ENCODE data around the gene IL3. TPM values are rescaled to one million over a fixed set of nuclear protein-coding genes. Genes with fewer than 3 reads are reported as not detected.

IL3 gene
- polyA plus RNA-seq, 6 donors from 2014 or later = not detected

GRCh38 chr5:132065951-132066701 is 5.7 kb downstream of the IL3 start:
- DNase-seq (no peak), ATAC-seq (ENCODE audit: low read depth in 2 of 2) (no peak)
- no peaks in the 10 kb centered on the region for H3K36me3 Mint-ChIP-seq
- no peak overlapping the region for H3K4me3 Mint-ChIP-seq
- no peak overlapping the region for H3K27ac Mint-ChIP-seq
- peaks cover 8 to 12% (median 10%) of the 10 kb centered on the region in 3 donors for H3K4me1 Mint-ChIP-seq
- no peaks in the 10 kb centered on the region for H3K27me3 Mint-ChIP-seq
- no peaks in the 10 kb centered on the region for H3K9me3 Mint-ChIP-seq

- no peak for ATAC-seq (ENCODE audit: low read depth in 2 of 2)
- H3K27me3 Mint-ChIP-seq = no peaks in the 10 kb centered on the region
- H3K9me3 Mint-ChIP-seq = no peaks in the 10 kb centered on the region
- H3K36me3 Mint-ChIP-seq = no peaks in the 10 kb centered on the region
- H3K4me1 Mint-ChIP-seq = peaks cover 6 to 12% (median 8%) of the 10 kb centered on the region in 3 donors
- H3K27ac Mint-ChIP-seq = peak overlapping the region in 2 of 6 donors; percentile 30 to 76
- H3K4me3 Mint-ChIP-seq = no peak overlapping the region
- no peak for DNase-seq
Observed at GRCh38 chr5:132066871-132067270, 6.4 kb downstream of the IL3 start.

- Mint-ChIP-seq H3K9me3 (no peaks in the 10 kb centered on the region), H3K4me1 (peaks cover 6 to 12% (median 8%) of the 10 kb centered on the region in 3 donors), H3K27ac (peak overlapping the region in 1 of 6 donors; percentile 76), H3K4me3 (no peak overlapping the region), H3K36me3 (no peaks in the 10 kb centered on the region), H3K27me3 (no peaks in the 10 kb centered on the region)
- DNase-seq = no peak
- ATAC-seq (ENCODE audit: low read depth in 2 of 2) = no peak
Observed at GRCh38 chr5:132067451-132067850, 7.0 kb downstream of the IL3 start.

GRCh38 chr5:132067941-132068808 is 7.7 kb downstream of the IL3 start:
- no peak overlapping the region for H3K27ac Mint-ChIP-seq
- H3K4me1 Mint-ChIP-seq = peaks cover 6 to 11% (median 8%) of the 10 kb centered on the region in 3 donors
- no peaks in the 10 kb centered on the region for H3K27me3 Mint-ChIP-seq
- ATAC-seq (ENCODE audit: low read depth in 2 of 2) (no peak), DNase-seq (no peak)
- H3K36me3 Mint-ChIP-seq = no peaks in the 10 kb centered on the region
- H3K4me3 Mint-ChIP-seq = no peak overlapping the region
- H3K9me3 Mint-ChIP-seq = no peaks in the 10 kb centered on the region

GRCh38 chr5:132069561-132069960 is 9.1 kb downstream of the IL3 start:
- DNase-seq = no peak
- Mint-ChIP-seq H3K4me3 (no peak overlapping the region), H3K27me3 (no peaks in the 10 kb centered on the region), H3K36me3 (no peaks in the 10 kb centered on the region), H3K9me3 (no peaks in the 10 kb centered on the region), H3K4me1 (peaks cover 0 to 3% (median 3%) of the 10 kb centered on the region in 3 donors), H3K27ac (peak overlapping the region in 1 of 6 donors; percentile 44)
- no peak for ATAC-seq (ENCODE audit: low read depth in 2 of 2)

- H3K27ac Mint-ChIP-seq = no peak overlapping the region
- H3K4me3 Mint-ChIP-seq = no peak overlapping the region
- ATAC-seq (ENCODE audit: low read depth in 2 of 2) (no peak), DNase-seq (no peak)
- no peaks in the 10 kb centered on the region for H3K36me3 Mint-ChIP-seq
- no peaks in the 10 kb centered on the region for H3K4me1 Mint-ChIP-seq
- H3K27me3 Mint-ChIP-seq = no peaks in the 10 kb centered on the region
- no peaks in the 10 kb centered on the region for H3K9me3 Mint-ChIP-seq
Observed at GRCh38 chr5:132069994-132070393, 9.5 kb downstream of the IL3 start.

GRCh38 chr5:132070460-132071337 is 10.2 kb downstream of the IL3 start:
- no peak overlapping the region for H3K4me3 Mint-ChIP-seq
- H3K4me1 Mint-ChIP-seq = no peaks in the 10 kb centered on the region
- no peak for ATAC-seq (ENCODE audit: low read depth in 2 of 2)
- DNase-seq = no peak
- no peaks in the 10 kb centered on the region for H3K27me3 Mint-ChIP-seq
- peak overlapping the region in 2 of 6 donors; percentile 3 to 36 for H3K27ac Mint-ChIP-seq
- no peaks in the 10 kb centered on the region for H3K9me3 Mint-ChIP-seq
- H3K36me3 Mint-ChIP-seq = no peaks in the 10 kb centered on the region

- H3K36me3 Mint-ChIP-seq = no peaks in the 10 kb centered on the region
- no peaks in the 10 kb centered on the region for H3K27me3 Mint-ChIP-seq
- no peaks in the 10 kb centered on the region for H3K4me1 Mint-ChIP-seq
- H3K9me3 Mint-ChIP-seq = no peaks in the 10 kb centered on the region
- H3K4me3 Mint-ChIP-seq = no peak overlapping the region
- H3K27ac Mint-ChIP-seq = peak overlapping the region in 1 of 6 donors; percentile 3
- ATAC-seq (ENCODE audit: low read depth in 2 of 2) (no peak), DNase-seq (no peak)
Observed at GRCh38 chr5:132071338-132071707, 10.9 kb downstream of the IL3 start.

- DNase-seq = no peak
- Mint-ChIP-seq H3K4me1 (no peaks in the 10 kb centered on the region), H3K27ac (peak overlapping the region in 1 of 6 donors; percentile 53)
Observed at GRCh38 chr5:132072070-132072469, 11.6 kb downstream of the IL3 start.

GRCh38 chr5:132072528-132072927 is 12.1 kb downstream of the IL3 start:
- DNase-seq = no peak
- Mint-ChIP-seq H3K27me3 (no peaks in the 10 kb centered on the region), H3K27ac (peak overlapping the region in 1 of 6 donors; percentile 53), H3K9me3 (no peaks in the 10 kb centered on the region), H3K4me1 (no peaks in the 10 kb centered on the region), H3K4me3 (no peak overlapping the region), H3K36me3 (no peaks in the 10 kb centered on the region)
- no peak for ATAC-seq (ENCODE audit: low read depth in 2 of 2)

More at GRCh38 chr5:132072070-132072469, 11.6 kb downstream of the IL3 start:
- Mint-ChIP-seq H3K36me3 (no peaks in the 10 kb centered on the region), H3K9me3 (no peaks in the 10 kb centered on the region), H3K4me3 (no peak overlapping the region), H3K27me3 (no peaks in the 10 kb centered on the region)
- no peak for ATAC-seq (ENCODE audit: low read depth in 2 of 2)

GRCh38 chr5:132073231-132074013 is 13.0 kb downstream of the IL3 start, which contains the start of gene CSF2:
TSS of gene CSF2 (plus strand) at chr5:132073789. CDS start at chr5:132073824, 35 bp downstream.
- H3K36me3 Mint-ChIP-seq = no peaks in the 10 kb centered on the region
- DNase-seq = no peak
- H3K4me1 Mint-ChIP-seq = no peaks in the 10 kb centered on the region
- H3K27me3 Mint-ChIP-seq = no peaks in the 10 kb centered on the region
- no peak within 1 kb of the TSS for H3K4me3 Mint-ChIP-seq
- no peaks in the 10 kb centered on the region for H3K9me3 Mint-ChIP-seq
- no peak within 1 kb of the TSS for H3K27ac Mint-ChIP-seq
- ATAC-seq (ENCODE audit: low read depth in 2 of 2) = no peak

GRCh38 chr5:132074091-132074771 is 13.8 kb downstream of the IL3 start:
- Mint-ChIP-seq H3K4me1 (no peaks in the 10 kb centered on the region), H3K4me3 (no peak overlapping the region), H3K9me3 (no peaks in the 10 kb centered on the region), H3K27ac (no peak overlapping the region), H3K36me3 (no peaks in the 10 kb centered on the region), H3K27me3 (no peaks in the 10 kb centered on the region)
- DNase-seq = no peak
- ATAC-seq (ENCODE audit: low read depth in 2 of 2) = no peak

Measured in naive B cell (primary cell).